K562 (cell line): ENCODE data around the gene KCP. TPM values are rescaled to one million over a fixed set of nuclear protein-coding genes. Genes with fewer than 3 reads are reported as not detected.

Experiments
- ARID4B ChIP-seq: sonication (generic); formaldehyde crosslinking; IDR thresholded peaks from 2 replicates; pipeline ENCODE4 v1.8.0; 2022; ENCODE audit warnings: mild to moderate bottlenecking, missing genetic modification reagents
- ATF4 ChIP-seq: fragments of 450-650 bp; formaldehyde crosslinking; IDR thresholded peaks from 2 replicates; pipeline ENCODE4 v1.4.0; 2022; ENCODE audit warnings: mild to moderate bottlenecking, moderate library complexity
- CTBP1 ChIP-seq: fragments of 450-650 bp; IDR thresholded peaks from 2 replicates; pipeline ENCODE4 v1.6.1; 2016; ENCODE audit warnings: borderline replicate concordance
- HDAC8 ChIP-seq: fragments of 450-650 bp; IDR thresholded peaks from 2 replicates; pipeline ENCODE4 v1.6.1; 2016; ENCODE audit warnings: mild to moderate bottlenecking, missing genetic modification characterization, moderate library complexity, missing compliant biosample characterization
- HNRNPL ChIP-seq: fragments of 200-400 bp; formaldehyde crosslinking; IDR thresholded peaks from 2 replicates; pipeline ENCODE4 v1.6.1; 2017; ENCODE audit warnings: low read depth, mild to moderate bottlenecking, low read length
- MAX ChIP-seq: sonication (generic); formaldehyde crosslinking; IDR thresholded peaks from 2 replicates; pipeline ENCODE4 v1.9.0; 2022; ENCODE audit warnings: mild to moderate bottlenecking, missing genetic modification reagents
- MAZ ChIP-seq, 2 experiments: fragments of 450-650 bp in 1 of 2; sonication (generic) in 1 of 2; formaldehyde crosslinking; IDR thresholded peaks in 1 of 2; conservative IDR thresholded peaks in 1 of 2; 2 replicates each; pipeline versions ENCODE4 v1.4.0 to v1.5.0; 2020; ENCODE audit warnings: mild to moderate bottlenecking in 1 of 2, missing genetic modification reagents in 1 of 2
- NFATC3 ChIP-seq: fragments of 450-650 bp; IDR thresholded peaks from 2 replicates; pipeline ENCODE4 v1.6.1; 2017; ENCODE audit warnings: mild to moderate bottlenecking
- NFE2L1 ChIP-seq: fragments of 450-650 bp; IDR thresholded peaks from 2 replicates; pipeline ENCODE4 v1.6.1; 2016; ENCODE audit warnings: missing genetic modification characterization, low read depth, mild to moderate bottlenecking, missing compliant biosample characterization, moderate library complexity, borderline replicate concordance
- NFXL1 ChIP-seq: fragments of 450-650 bp; formaldehyde crosslinking; IDR thresholded peaks from 2 replicates; pipeline ENCODE4 v1.4.0; 2021; ENCODE audit warnings: mild to moderate bottlenecking
- NR2C2 ChIP-seq, 2 experiments: fragments of 200-800 bp in 1 of 2; sonication (Bioruptor generic) in 1 of 2; sonication (generic) in 1 of 2; formaldehyde crosslinking in 1 of 2; IDR thresholded peaks; 2 replicates each; pipeline versions ENCODE4 v1.6.1 to v1.8.0; 2016 to 2022; ENCODE audit warnings: mild to moderate bottlenecking in 1 of 2, missing compliant biosample characterization in 1 of 2, missing genetic modification characterization in 1 of 2, missing genetic modification reagents in 1 of 2
- RB1 ChIP-seq: fragments of 450-650 bp; IDR thresholded peaks from 2 replicates; pipeline ENCODE4 v1.6.1; 2017; ENCODE audit warnings: low read depth, mild to moderate bottlenecking
- RHOXF2B ChIP-seq: fragments of 250-450 bp; sonication (Bioruptor Pico); conservative IDR thresholded peaks from 2 replicates; pipeline ENCODE4 v1.5.1; 2021
- SETDB1 ChIP-seq: IDR thresholded peaks from one replicate; pipeline ENCODE4 v1.6.1; 2012; ENCODE audit warnings: low read length, control low read depth, inconsistent platforms
- TEAD1 ChIP-seq, 2 experiments: fragments of 450-650 bp in 1 of 2; sonication (generic) in 1 of 2; formaldehyde crosslinking; IDR thresholded peaks; 2 replicates each; pipeline versions ENCODE4 v1.4.0 to v1.8.0; 2020 to 2022; ENCODE audit warnings: mild to moderate bottlenecking in 2 of 2, missing genetic modification reagents in 1 of 2
- TSC22D4 ChIP-seq: fragments of 450-650 bp; IDR thresholded peaks from 2 replicates; pipeline ENCODE4 v1.6.1; 2016; ENCODE audit warnings: missing genetic modification characterization, missing biosample characterization, control low read depth
- ZBTB9 ChIP-seq: fragments of 450-650 bp; formaldehyde crosslinking; IDR thresholded peaks from 2 replicates; pipeline ENCODE4 v1.4.0; 2020; ENCODE audit warnings: mild to moderate bottlenecking, moderate library complexity
- ZFP1 ChIP-seq: fragments of 450-650 bp; formaldehyde crosslinking; IDR thresholded peaks from 2 replicates; pipeline ENCODE4 v1.4.0; 2020; ENCODE audit warnings: mild to moderate bottlenecking, mixed read lengths
- ZFPM2 ChIP-seq: fragments of 250-450 bp; sonication (Bioruptor Pico); IDR thresholded peaks from 2 replicates; pipeline ENCODE4 v1.5.1; 2022; ENCODE audit warnings: mild to moderate bottlenecking
- ZNF217 ChIP-seq: sonication (generic); formaldehyde crosslinking; IDR thresholded peaks from 2 replicates; pipeline ENCODE4 v1.8.0; 2022; ENCODE audit warnings: mild to moderate bottlenecking, missing genetic modification reagents
- ZNF764 ChIP-seq: fragments of 250-450 bp; sonication (Bioruptor Pico); IDR thresholded peaks from 2 replicates; pipeline ENCODE4 v1.4.0; 2020; ENCODE audit warnings: low read depth, mild to moderate bottlenecking, moderate library complexity
- ZNF778 ChIP-seq: fragments of 450-650 bp; formaldehyde crosslinking; IDR thresholded peaks from 2 replicates; pipeline ENCODE4 v1.4.0; 2020; ENCODE audit warnings: mild to moderate bottlenecking, moderate library complexity
- polyA plus RNA-seq, 8 experiments: library from polyadenylated mRNA; depleted of rRNA in 4 of 8; stranded (reverse) in 5 of 8; unstranded in 3 of 8; fragments of >200 nt; fragmentation: Nextera tagmentation in 2 of 8; fragmentation: Illumina TruSeq in 1 of 8; extraction: Ambion mirVana in 2 of 8; extraction: Trizol in 1 of 8; gene quantifications; 2 replicates each; pipeline versions ENCODE4 v1.2.1 to v1.2.3, GENCODE V29; 2011 to 2014; ENCODE audit warnings: inconsistent platforms in 1 of 8, missing spikeins in 1 of 8
- total RNA-seq, 7 experiments: library from RNA; depleted of rRNA in 6 of 7; stranded (reverse); fragments of >200 nt in 6 of 7; fragmentation: Illumina TruSeq in 2 of 7; extraction: Trizol in 2 of 7; gene quantifications; 2 replicates each; pipeline versions ENCODE4 v1.2.1 to v1.2.3, GENCODE V29; 2011 to 2021; ENCODE audit warnings: low replicate concordance in 1 of 7

The KCP gene
- total and polyA plus RNA-seq, 9 of the 15 experiments (the other 6 are each of a cell fraction or from before 2014, with no cell fraction given), result 0.06 to 0.17 (median 0.12) TPM; not detected in 3

GRCh38 chr7:128890306-128891109 is 20.0 kb downstream of the KCP start (continued):
- no peak for TF ChIP-seq NFXL1 (CRISPR knock-in tag)
- no peak for TF ChIP-seq ZNF764 (CRISPR knock-in tag)
- TF ChIP-seq TSC22D4 (tag), result no peak
- no peak for TF ChIP-seq SETDB1
- 0 out of 2 replicates have a peak, but pooled peaks have one; percentile 9 for TF ChIP-seq CTBP1
- no peak for TF ChIP-seq MAX (CRISPR knock-in tag)
- no peak for TF ChIP-seq NFE2L1 (tag)
- no peak for TF ChIP-seq NFATC3
- no peak for TF ChIP-seq ZNF217 (CRISPR knock-in tag)
- TF ChIP-seq MAZ (CRISPR knock-in tag; conservative IDR thresholded peaks at IDR 0.05 in 1 of 2, IDR thresholded peaks at IDR 0.05 in 1 of 2), result no peak
- TF ChIP-seq ZNF778, result no peak
- 0 out of 2 replicates have a peak, but pooled peaks have one; percentile 30 for TF ChIP-seq RB1
- no peak for TF ChIP-seq ARID4B (CRISPR knock-in tag)
- TF ChIP-seq NR2C2 (CRISPR knock-in tag; IDR thresholded peaks at IDR 0.05), result no peak
- TF ChIP-seq NR2C2 (tag; IDR thresholded peaks at IDR 0.05), result no peak
- 0 out of 4 replicates have a peak, but pooled peaks of 1 of the 2 experiments have one; percentile 31 for TF ChIP-seq TEAD1 (CRISPR knock-in tag; IDR thresholded peaks at IDR 0.05)
- TF ChIP-seq ZFPM2, result no peak
- no peak for TF ChIP-seq HDAC8 (tag)
- TF ChIP-seq HNRNPL, result 0 out of 2 replicates have a peak, but pooled peaks have one; percentile 51
- TF ChIP-seq ATF4 (CRISPR knock-in tag), result no peak
- no peak for TF ChIP-seq ZBTB9 (CRISPR knock-in tag)
- no peak for TF ChIP-seq RHOXF2B (CRISPR knock-in tag)
- no peak for TF ChIP-seq ZFP1 (CRISPR knock-in tag)
